ENCODE measurements around the gene TRIP12. TPM values are rescaled to one million over a fixed set of nuclear protein-coding genes. Genes with fewer than 3 reads are reported as not detected.
A peak's percentile ranks its signal among the peaks of the same experiment; 100 is the strongest.

The TRIP12 gene
- total and polyA plus RNA-seq, 2 of the 13 experiments (the other 11 are each of a cell fraction or from before 2014, with no cell fraction given), result 72.1 to 153 TPM

DNA sequence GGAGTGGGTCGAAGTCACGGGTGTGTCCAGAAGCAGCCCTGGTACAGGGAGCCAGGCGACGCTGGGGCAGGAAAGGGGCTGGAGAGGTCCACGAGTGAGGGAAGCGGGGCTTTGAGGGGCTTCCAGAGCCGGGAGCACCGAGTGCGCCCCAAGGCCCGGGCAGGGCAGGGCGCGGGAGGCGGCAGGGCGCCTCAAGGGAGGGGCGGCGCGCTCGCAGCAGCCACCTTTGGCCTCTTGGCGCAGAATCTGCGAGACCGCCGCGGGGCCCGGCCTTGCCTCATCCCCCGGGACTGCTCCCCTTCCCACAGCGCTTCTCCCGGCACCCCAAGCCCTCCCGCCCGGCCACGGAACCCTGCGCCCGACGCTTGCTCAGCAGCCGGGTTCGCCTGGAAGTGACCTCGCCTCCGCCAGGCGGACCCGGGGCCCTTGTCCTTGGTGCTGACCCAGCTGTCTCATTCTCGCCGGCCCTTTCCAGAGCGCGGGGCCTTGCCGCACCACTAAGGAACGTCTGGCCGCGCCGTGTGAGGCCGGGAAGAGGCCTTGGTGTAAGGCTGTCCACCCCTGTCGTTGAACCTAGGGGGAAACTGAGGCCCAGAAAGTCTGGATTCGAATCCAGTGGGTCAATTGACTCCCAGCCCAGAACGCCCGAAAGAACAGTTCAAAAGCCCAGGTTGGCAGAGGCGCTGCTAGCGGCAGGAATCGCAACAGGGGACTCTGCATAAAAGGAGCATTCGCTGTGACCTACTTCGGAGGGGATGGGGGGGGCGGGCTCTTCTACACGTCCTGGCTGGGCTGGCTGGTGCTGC lies 206.9 kb downstream of the TRIP12 start (continued):
- TF ChIP-seq, protein P1, sequence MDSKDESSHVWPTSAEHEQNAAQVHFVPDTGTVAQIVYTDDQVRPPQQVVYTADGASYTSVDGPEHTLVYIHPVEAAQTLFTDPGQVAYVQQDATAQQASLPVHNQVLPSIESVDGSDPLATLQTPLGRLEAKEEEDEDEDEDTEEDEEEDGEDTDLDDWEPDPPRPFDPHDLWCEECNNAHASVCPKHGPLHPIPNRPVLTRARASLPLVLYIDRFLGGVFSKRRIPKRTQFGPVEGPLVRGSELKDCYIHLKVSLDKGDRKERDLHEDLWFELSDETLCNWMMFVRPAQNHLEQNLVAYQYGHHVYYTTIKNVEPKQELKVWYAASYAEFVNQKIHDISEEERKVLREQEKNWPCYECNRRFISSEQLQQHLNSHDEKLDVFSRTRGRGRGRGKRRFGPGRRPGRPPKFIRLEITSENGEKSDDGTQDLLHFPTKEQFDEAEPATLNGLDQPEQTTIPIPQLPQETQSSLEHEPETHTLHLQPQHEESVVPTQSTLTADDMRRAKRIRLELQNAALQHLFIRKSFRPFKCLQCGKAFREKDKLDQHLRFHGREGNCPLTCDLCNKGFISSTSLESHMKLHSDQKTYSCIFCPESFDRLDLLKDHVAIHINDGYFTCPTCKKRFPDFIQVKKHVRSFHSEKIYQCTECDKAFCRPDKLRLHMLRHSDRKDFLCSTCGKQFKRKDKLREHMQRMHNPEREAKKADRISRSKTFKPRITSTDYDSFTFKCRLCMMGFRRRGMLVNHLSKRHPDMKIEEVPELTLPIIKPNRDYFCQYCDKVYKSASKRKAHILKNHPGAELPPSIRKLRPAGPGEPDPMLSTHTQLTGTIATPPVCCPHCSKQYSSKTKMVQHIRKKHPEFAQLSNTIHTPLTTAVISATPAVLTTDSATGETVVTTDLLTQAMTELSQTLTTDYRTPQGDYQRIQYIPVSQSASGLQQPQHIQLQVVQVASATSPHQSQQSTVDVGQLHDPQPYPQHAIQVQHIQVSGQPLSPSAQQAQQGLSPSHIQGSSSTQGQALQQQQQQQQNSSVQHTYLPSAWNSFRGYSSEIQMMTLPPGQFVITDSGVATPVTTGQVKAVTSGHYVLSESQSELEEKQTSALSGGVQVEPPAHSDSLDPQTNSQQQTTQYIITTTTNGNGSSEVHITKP (CRISPR knock-in tag; IDR thresholded peaks at IDR 0.05; ENCODE audit: low read depth), result no peak
- TF ChIP-seq RBM22 (optimal IDR thresholded peaks at IDR 0.05; ENCODE audit: low read length), result no peak
- TF ChIP-seq JUND (CRISPR knock-in tag; IDR thresholded peaks at IDR 0.05), result no peak
- TF ChIP-seq, protein P2, sequence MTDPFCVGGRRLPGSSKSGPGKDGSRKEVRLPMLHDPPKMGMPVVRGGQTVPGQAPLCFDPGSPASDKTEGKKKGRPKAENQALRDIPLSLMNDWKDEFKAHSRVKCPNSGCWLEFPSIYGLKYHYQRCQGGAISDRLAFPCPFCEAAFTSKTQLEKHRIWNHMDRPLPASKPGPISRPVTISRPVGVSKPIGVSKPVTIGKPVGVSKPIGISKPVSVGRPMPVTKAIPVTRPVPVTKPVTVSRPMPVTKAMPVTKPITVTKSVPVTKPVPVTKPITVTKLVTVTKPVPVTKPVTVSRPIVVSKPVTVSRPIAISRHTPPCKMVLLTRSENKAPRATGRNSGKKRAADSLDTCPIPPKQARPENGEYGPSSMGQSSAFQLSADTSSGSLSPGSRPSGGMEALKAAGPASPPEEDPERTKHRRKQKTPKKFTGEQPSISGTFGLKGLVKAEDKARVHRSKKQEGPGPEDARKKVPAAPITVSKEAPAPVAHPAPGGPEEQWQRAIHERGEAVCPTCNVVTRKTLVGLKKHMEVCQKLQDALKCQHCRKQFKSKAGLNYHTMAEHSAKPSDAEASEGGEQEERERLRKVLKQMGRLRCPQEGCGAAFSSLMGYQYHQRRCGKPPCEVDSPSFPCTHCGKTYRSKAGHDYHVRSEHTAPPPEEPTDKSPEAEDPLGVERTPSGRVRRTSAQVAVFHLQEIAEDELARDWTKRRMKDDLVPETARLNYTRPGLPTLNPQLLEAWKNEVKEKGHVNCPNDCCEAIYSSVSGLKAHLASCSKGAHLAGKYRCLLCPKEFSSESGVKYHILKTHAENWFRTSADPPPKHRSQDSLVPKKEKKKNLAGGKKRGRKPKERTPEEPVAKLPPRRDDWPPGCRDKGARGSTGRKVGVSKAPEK (CRISPR knock-in tag; IDR thresholded peaks at IDR 0.05; ENCODE audit: borderline replicate concordance), result no peak
- no peak for TF ChIP-seq KDM6A (CRISPR knock-in tag; IDR thresholded peaks at IDR 0.05; ENCODE audit: low read depth)
- TF ChIP-seq NFKBIZ (CRISPR knock-in tag; IDR thresholded peaks at IDR 0.05), result no peak
- TF ChIP-seq, protein P3, sequence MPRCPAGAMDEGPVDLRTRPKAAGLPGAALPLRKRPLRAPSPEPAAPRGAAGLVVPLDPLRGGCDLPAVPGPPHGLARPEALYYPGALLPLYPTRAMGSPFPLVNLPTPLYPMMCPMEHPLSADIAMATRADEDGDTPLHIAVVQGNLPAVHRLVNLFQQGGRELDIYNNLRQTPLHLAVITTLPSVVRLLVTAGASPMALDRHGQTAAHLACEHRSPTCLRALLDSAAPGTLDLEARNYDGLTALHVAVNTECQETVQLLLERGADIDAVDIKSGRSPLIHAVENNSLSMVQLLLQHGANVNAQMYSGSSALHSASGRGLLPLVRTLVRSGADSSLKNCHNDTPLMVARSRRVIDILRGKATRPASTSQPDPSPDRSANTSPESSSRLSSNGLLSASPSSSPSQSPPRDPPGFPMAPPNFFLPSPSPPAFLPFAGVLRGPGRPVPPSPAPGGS (CRISPR knock-in tag; IDR thresholded peaks at IDR 0.05), result no peak
- peak; percentile 80 for TF ChIP-seq IKZF4 (CRISPR knock-in tag; IDR thresholded peaks at IDR 0.05; ENCODE audit: borderline replicate concordance, low read depth, not compliant biosample characterization)
- TF ChIP-seq PTBP1 (IDR thresholded peaks at IDR 0.05; ENCODE audit: low read depth, low read length, poor library complexity, severe bottlenecking), result no peak
- TF ChIP-seq ZC3H4 (CRISPR knock-in tag; IDR thresholded peaks at IDR 0.05; ENCODE audit: borderline replicate concordance), result no peak
- peak; percentile 87; the same call in 1 of the 2 replicates for TF ChIP-seq ZNF138 (CRISPR knock-in tag; IDR thresholded peaks at IDR 0.05; ENCODE audit: low read depth)
- TF ChIP-seq ARNTL (CRISPR knock-in tag; IDR thresholded peaks at IDR 0.05), result no peak
- peak; percentile 64 for TF ChIP-seq GABPB1 (CRISPR knock-in tag; IDR thresholded peaks at IDR 0.05)
- TF ChIP-seq ZNF101 (CRISPR knock-in tag; IDR thresholded peaks at IDR 0.05; ENCODE audit: borderline replicate concordance, low read depth), result no peak
- TF ChIP-seq, protein P4, sequence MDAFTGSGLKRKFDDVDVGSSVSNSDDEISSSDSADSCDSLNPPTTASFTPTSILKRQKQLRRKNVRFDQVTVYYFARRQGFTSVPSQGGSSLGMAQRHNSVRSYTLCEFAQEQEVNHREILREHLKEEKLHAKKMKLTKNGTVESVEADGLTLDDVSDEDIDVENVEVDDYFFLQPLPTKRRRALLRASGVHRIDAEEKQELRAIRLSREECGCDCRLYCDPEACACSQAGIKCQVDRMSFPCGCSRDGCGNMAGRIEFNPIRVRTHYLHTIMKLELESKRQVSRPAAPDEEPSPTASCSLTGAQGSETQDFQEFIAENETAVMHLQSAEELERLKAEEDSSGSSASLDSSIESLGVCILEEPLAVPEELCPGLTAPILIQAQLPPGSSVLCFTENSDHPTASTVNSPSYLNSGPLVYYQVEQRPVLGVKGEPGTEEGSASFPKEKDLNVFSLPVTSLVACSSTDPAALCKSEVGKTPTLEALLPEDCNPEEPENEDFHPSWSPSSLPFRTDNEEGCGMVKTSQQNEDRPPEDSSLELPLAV (CRISPR knock-in tag; conservative IDR thresholded peaks at IDR 0.05; ENCODE audit: low read depth), result no peak
